Adrenal gland (tissue), 5 donors: ENCODE measurements around the gene ZNF683.

ENCODE experiments used
- CTCF ChIP-seq, 6 experiments: fragments of 450-650 bp in 4 of 6; fragments of 200-600 bp in 2 of 6; sonication (generic) in 1 of 6; IDR thresholded peaks; 1 replicate in 5 of 6; 2 replicates in 1 of 6; pipeline versions ENCODE4 v1.5.1 to v1.8.0; 2016 to 2021; ENCODE audit warnings: antibody characterized with exemption in 6 of 6, mild to moderate bottlenecking in 2 of 6, moderate library complexity in 1 of 6
- POLR2A ChIP-seq, 2 donors: fragments of 450-650 bp; IDR thresholded peaks; one replicate each; pipeline ENCODE4 v1.6.1; 2017; ENCODE audit warnings: antibody characterized with exemption in 2 of 2, mild to moderate bottlenecking in 2 of 2, moderate library complexity in 1 of 2
- donor health status: DM: no; HTN: no; CAD: no.

DNA sequence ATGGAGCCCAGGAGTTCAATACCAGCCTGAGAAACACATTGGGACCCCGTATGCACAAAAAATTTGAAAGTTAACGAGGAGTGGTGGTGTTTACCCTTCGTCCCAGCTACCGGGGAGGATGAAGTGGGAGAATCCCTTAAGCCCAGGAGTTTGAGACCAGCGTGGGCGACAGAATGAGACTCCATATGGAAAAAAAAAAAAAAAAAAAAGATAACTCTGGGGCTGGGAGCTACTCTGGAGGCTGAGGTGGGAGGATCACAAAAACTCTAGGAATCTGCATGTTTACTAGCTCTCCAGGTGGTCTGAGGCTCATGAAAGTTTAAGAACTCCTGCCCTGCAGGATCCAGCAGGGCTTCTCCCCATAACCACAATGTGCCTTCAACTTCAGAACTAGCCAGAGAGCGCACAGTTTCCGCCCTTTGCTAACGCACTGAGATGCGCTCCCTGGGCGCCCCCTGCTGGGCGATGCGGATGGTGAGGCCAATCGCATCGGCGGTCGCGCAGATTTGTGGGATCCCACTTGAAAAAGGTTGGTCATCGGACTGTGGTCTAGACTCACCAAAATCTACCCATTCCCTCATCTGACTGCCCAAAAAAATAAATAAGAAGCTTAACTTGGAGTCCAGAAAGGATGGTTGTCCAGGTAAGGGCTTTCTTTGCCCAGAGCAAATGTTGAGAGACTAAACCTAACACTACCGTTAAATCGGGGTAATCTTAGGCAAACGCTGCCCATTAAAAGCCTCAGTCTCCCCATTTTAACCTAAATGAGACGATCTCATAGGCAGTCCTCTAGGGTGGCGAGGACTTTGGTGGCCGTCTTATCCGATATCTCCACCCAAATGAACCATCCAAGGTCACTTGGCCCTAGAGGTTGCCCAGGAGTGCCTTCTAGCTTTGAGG, 8.8 kb downstream of the ZNF683 start:
- TF ChIP-seq CTCF (IDR thresholded peaks at IDR 0.05) (peak; percentile 67 to 89 (median 79)), POLR2A (IDR thresholded peaks at IDR 0.05) (no peak)
